Adrenal gland (tissue), 5 donors: Measurements from ENCODE around the gene CLIP4.

Experiments used
- CTCF ChIP-seq, 6 experiments: fragments of 450-650 bp in 4 of 6; fragments of 200-600 bp in 2 of 6; sonication (generic) in 1 of 6; IDR thresholded peaks; 1 replicate in 5 of 6; 2 replicates in 1 of 6; pipeline versions ENCODE4 v1.5.1 to v1.8.0; 2016 to 2021; ENCODE audit warnings: antibody characterized with exemption in 6 of 6, mild to moderate bottlenecking in 2 of 6, moderate library complexity in 1 of 6
- POLR2A ChIP-seq, 2 donors: fragments of 450-650 bp; IDR thresholded peaks; one replicate each; pipeline ENCODE4 v1.6.1; 2017; ENCODE audit warnings: antibody characterized with exemption in 2 of 2, mild to moderate bottlenecking in 2 of 2, moderate library complexity in 1 of 2
- donor health status: DM: no; HTN: no; CAD: no.

GRCh38 chr2:29073933-29074332 lies 41.3 kb upstream of the CLIP4 start:
- no peak for TF ChIP-seq CTCF (IDR thresholded peaks at IDR 0.05)
- no peak for TF ChIP-seq POLR2A (IDR thresholded peaks at IDR 0.05)
